Measurements from ENCODE around the gene KCNAB1.

The KCNAB1 gene

GRCh38 chr3:156395961-156396710, 275.8 kb downstream of the KCNAB1 start:
- in situ Hi-C loops (cut with MboI; ENCODE audit: low sequenced_read_pairs), result no loop called here

- in situ Hi-C loops (cut with MboI; ENCODE audit: low sequenced_read_pairs), result no loop called here
These were observed 276.5 kb downstream of the KCNAB1 start for GRCh38 chr3:156396851-156397250.

GRCh38 chr3:156397534-156397933, 277.2 kb downstream of the KCNAB1 start:
- in situ Hi-C loops (cut with MboI; ENCODE audit: low sequenced_read_pairs), result no loop called here

GRCh38 chr3:156400062-156400461, 279.7 kb downstream of the KCNAB1 start:
- in situ Hi-C loops (cut with MboI; ENCODE audit: low sequenced_read_pairs), result no loop called here

GRCh38 chr3:156400735-156401134, 280.4 kb downstream of the KCNAB1 start:
- in situ Hi-C loops (cut with MboI; ENCODE audit: low sequenced_read_pairs), result no loop called here

- in situ Hi-C loops (cut with MboI; ENCODE audit: low sequenced_read_pairs), result no loop called here
These were observed 283.8 kb downstream of the KCNAB1 start for GRCh38 chr3:156404217-156404616.

GRCh38 chr3:156406393-156406792, 286.0 kb downstream of the KCNAB1 start:
- in situ Hi-C loops (cut with MboI; ENCODE audit: low sequenced_read_pairs), result no loop called here

GRCh38 chr3:156407617-156408225, 287.3 kb downstream of the KCNAB1 start:
- in situ Hi-C loops (cut with MboI; ENCODE audit: low sequenced_read_pairs), result no loop called here

GRCh38 chr3:156409694-156410093, 289.3 kb downstream of the KCNAB1 start:
- in situ Hi-C loops (cut with MboI; ENCODE audit: low sequenced_read_pairs), result no loop called here

GRCh38 chr3:156412600-156412999, 292.2 kb downstream of the KCNAB1 start:
- in situ Hi-C loops (cut with MboI; ENCODE audit: low sequenced_read_pairs), result no loop called here

- in situ Hi-C loops (cut with MboI; ENCODE audit: low sequenced_read_pairs), result no loop called here
These were observed 293.0 kb downstream of the KCNAB1 start for GRCh38 chr3:156413293-156413892.

GRCh38 chr3:156416846-156417558, 296.6 kb downstream of the KCNAB1 start:
- in situ Hi-C loops (cut with MboI; ENCODE audit: low sequenced_read_pairs), result no loop called here

GRCh38 chr3:156417559-156418132, 297.3 kb downstream of the KCNAB1 start:
- in situ Hi-C loops (cut with MboI; ENCODE audit: low sequenced_read_pairs), result no loop called here

GRCh38 chr3:156418428-156418827, 298.1 kb downstream of the KCNAB1 start:
- in situ Hi-C loops (cut with MboI; ENCODE audit: low sequenced_read_pairs), result no loop called here

- in situ Hi-C loops (cut with MboI; ENCODE audit: low sequenced_read_pairs), result no loop called here
These were observed 301.2 kb downstream of the KCNAB1 start for GRCh38 chr3:156421534-156421933.

- in situ Hi-C loops (cut with MboI; ENCODE audit: low sequenced_read_pairs), result no loop called here
These were observed 304.4 kb downstream of the KCNAB1 start for GRCh38 chr3:156424758-156425157.

GRCh38 chr3:156425651-156426050, 305.3 kb downstream of the KCNAB1 start:
- in situ Hi-C loops (cut with MboI; ENCODE audit: low sequenced_read_pairs), result no loop called here

- in situ Hi-C loops (cut with MboI; ENCODE audit: low sequenced_read_pairs), result no loop called here
These were observed 308.7 kb downstream of the KCNAB1 start for GRCh38 chr3:156429125-156429524.

- in situ Hi-C loops (cut with MboI; ENCODE audit: low sequenced_read_pairs), result no loop called here
These were observed 311.2 kb downstream of the KCNAB1 start for GRCh38 chr3:156431334-156432124.

GRCh38 chr3:156432563-156432962, 312.2 kb downstream of the KCNAB1 start:
- in situ Hi-C loops (cut with MboI; ENCODE audit: low sequenced_read_pairs), result no loop called here

Measured in hTERT RPE-1 (cell line).